GM21390 (cell line): ENCODE data around the gene YTHDF2.
"Not testable (repeated sequence)": the region's sequence is repeated elsewhere in the genome, so short reads cannot be mapped to it uniquely, and the experiment has no call there.

Experiments
- ATAC-seq: cut with Tn5 transposase; IDR thresholded peaks from one replicate; pipeline ENCODE4 v1.9.1; 2021; ENCODE audit not compliant: unreplicated experiment

YTHDF2 gene

DNA sequence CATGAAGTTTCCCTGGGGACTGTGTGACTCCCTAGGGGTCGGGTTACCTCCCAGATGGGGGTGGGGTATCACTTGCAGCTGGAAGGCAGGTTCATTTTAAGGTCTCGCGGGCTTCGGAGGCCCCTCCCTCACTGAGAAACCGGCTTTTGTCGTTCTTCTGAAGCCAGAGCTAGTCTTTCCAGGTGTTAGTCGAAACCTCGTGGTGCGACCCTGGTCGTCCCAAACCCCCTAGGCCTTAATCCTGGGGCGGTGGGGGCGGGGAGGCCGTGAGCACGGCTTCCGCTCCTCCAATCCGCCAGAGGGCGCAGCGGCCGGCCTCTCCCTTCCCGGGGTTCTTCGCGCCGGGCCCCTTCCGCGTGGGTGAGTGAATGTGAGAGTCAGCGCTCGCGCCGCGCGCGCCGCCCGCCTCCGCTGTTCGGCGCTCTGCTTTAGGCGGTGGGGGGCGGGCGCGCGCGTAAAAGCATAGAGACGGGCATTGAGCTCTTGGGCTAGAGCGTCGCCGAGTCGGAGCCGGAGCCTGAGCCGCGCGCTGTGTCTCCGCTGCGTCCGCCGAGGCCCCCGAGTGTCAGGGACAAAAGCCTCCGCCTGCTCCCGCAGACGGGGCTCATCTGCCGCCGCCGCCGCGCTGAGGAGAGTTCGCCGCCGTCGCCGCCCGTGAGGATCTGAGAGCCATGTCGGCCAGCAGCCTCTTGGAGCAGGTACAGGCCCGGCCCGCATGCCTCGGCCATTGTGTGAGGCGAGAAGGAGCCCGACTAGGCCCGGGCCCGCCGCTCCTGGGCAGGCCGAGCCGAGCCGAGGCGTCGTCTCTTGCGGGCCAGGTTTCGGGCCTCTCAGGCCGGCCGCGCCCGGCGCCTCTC is at the start of gene YTHDF2:
YTHDF2 (plus strand) TSS at position 491 of the 857 bp plus-strand sequence; CDS start at position 672, 181 bp downstream.
- peak; percentile 86 for ATAC-seq

- not testable (repeated sequence) for ATAC-seq
Observed at GRCh38 chr1:28691627-28692026, 45.1 kb upstream of the YTHDF2 start.

DNA sequence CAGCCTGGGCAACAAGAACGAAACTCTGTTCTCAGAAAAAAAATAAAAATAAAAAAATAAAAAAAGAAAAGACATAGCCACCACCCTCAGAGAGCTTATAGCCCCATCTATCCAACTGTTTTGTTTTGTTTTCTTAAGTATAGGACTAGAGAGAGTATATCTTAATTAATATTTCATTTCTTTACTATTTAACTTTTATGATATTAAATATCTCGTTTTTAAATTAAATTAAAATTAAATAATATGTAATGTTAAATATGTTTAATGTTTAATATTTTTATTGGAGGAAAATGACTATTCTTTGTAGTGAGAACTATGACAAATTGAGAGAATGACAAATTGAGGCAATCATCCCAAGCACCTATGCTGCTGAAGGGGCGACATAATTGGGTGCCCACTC is 33.1 kb upstream of the YTHDF2 start:
- ATAC-seq, result no peak

- no peak for ATAC-seq
Observed at GRCh38 chr1:28716336-28716735, 20.4 kb upstream of the YTHDF2 start.

GRCh38 chr1:28718166-28718565 is 18.6 kb upstream of the YTHDF2 start:
- ATAC-seq, result no peak

DNA sequence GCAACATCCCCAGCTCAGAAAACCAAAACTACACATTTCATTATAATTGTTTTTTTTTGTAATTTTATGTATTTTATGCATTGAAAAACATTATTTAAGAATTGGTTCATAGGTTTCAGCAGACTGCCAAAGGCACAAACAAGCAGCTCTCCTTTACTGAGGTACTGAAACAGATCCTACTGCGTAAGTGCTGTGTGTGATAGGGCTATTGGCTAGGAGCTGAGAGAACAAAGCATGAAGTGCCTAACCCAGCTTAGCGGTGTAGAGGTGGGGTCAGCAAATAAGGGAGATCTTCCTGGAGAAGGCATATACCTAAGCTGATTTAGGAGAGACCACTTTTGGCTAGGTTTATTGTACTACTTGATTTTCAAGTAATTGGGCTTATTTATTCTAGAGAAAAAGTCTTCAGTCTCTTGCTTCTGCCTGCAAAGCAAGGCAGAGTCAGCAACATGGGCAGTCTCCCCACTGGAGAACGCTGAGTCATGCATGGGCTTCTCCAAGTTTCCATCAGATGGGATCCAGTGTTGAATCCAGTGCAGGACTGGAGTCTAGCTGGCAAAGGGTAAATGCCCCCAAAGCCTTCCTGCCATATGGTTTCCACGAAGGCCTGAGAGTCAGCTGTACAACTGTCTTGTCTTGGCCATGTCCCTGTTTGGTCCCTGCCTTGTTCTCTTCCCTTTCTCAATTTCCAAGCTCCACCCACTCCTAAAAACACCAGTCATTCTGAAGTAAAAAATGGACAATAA is 18.0 kb upstream of the YTHDF2 start:
- no peak for ATAC-seq

GRCh38 chr1:28719332-28719619 is 17.5 kb upstream of the YTHDF2 start:
- no peak for ATAC-seq

DNA sequence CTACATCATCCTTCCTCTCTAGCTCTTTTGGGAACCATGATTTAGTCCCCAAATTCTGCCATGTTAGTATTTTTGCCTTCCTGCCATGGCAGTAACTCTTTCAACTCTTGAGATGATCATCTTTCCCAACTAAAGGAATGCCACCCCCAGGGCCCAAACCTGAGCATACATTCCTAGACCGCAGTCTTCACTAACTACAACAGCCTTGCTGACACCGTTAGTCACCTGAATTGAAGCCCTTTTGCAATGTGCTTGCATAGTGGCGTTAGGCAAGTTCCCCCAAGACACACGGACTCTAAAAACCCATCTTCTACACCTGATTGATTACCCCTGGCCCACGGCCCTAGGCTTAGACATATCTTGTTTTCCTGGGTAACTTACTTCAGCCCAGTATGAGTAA is 16.4 kb upstream of the YTHDF2 start:
- no peak for ATAC-seq

GRCh38 chr1:28721927-28722326 is 14.8 kb upstream of the YTHDF2 start:
- ATAC-seq, result not testable (repeated sequence)

DNA sequence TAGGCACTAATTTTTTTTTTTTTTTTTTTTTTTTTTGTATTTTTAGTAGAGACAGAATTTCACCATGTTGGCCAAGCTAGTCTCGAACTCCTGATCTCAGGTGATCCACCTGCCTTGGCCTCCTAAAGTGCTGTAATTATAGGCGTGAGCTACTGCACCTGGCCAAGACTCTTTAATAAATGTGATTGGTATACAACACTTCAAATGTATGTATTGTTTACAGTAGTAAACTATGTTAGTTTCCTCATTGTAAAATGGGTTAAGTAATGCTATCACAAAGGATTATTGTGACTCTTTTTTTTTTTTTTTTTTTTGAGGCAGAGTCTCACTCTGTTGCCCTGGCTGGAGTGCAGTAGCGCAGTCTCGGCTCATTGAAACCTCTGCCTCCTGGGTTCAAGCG is 11.4 kb upstream of the YTHDF2 start:
- ATAC-seq, result not testable (repeated sequence)

DNA sequence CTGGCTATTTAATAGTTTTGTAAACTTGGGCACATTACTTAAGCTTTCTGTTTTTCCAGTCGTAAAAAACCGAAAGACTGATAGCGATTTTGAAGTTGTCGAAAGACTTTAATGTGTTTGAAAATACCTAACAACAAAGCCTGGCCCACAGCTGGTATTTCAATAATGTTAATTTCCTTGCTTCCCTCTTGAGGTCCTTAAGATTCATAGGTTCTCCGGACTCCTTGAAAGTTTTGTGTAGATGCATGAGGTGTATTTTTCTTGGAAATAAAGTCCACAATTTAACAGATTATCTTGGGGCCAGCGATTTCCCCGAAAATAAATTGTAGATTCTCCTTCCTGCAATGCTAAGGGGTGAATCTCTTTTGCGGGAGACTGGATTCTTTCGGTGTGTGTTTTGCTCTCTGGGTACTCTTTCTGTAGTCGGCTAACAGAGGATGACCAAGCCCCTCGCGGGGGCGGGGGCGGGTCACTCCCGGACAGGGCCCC is 735 bp upstream of the YTHDF2 start:
- no peak for ATAC-seq

- ATAC-seq, result no peak
Observed at GRCh38 chr1:28737307-28738132, 780 bp downstream of the YTHDF2 start.

DNA sequence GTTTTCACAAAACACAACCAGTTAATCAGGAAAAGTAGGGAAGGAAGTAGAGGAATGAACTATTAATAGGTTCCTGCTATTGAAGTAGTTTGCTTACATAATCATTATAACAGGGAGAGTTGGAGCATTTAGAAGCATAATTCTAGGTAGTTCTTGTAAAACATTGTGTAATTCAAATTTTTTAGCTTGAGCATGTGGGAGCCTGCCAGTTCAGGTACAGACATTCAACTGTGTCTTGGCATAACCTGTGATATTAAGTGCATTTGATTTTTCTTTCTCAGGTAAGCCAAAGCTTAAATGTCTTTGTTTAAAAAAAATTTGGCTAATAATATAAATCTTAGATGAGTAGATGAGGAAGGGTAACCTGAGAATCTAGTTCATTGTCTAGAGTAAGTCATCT is 3.4 kb downstream of the YTHDF2 start:
- no peak for ATAC-seq

GRCh38 chr1:28744184-28744583 is 7.4 kb downstream of the YTHDF2 start:
- ATAC-seq, result no peak

DNA sequence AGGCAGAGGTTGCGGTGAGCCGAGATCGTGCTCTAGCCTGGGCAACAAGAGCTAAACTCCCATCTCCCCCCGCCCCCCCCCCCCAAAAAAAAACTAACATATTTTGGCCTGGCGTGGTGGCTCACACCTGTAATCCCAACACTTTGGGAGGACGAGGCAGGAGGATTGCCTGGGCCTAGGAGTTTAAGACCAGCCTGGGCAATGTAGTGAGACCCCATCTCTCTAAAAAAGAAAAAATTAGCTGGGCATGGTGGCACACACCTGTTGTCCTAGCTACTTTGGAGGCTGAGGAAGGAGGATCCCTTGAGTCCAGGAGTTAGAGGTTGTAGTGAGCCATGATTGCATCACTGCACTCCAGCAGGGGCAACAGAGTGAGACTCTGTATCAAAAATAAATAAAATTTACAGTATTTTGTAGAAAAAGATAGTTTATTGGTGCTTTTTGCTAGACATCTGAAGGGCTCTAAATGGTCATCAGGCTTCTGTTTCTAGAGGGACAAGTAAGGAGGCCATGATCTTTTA is 9.0 kb downstream of the YTHDF2 start:
- ATAC-seq, result no peak

DNA sequence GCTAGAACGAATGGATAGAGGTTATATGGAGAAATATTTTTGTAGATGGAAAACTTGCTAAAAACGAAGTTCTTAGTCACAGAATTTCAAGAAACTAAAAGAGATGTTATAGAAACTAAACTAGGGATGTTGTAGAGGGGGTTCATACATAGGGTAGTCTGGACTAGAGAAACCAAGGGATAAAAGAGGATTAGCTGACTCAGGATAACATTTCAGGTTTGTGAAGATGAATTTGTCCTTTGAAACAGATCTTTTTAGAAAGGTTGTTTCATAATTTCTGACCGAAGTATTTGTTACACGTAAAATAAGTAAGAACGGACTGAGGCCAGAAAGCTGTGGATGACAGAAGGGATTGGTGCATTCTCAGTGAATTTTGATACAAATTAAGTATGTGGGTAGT is 13.6 kb downstream of the YTHDF2 start:
- ATAC-seq, result no peak

- ATAC-seq, result not testable (repeated sequence)
Observed at GRCh38 chr1:28750771-28751294, 14.1 kb downstream of the YTHDF2 start.

- ATAC-seq, result no peak
Observed at GRCh38 chr1:28751315-28752060, 14.7 kb downstream of the YTHDF2 start.

DNA sequence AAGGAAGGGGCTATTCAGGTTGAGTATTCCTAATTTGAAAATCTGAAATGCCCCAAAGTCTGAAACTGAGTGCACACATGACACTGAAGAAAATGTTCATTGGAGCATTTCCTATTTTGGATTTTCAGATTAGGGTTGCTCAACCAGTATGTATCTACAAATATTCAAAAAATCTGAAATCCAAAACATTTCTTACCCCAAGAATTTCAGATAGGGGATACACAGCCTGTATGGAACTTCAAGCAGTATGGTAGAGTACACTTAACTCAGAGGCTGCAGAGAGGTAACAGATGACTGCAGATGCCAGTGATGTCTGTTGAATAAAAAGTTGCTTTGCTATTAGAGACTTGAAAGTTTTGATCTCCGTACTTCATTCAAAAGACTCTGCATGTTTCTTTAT is 19.0 kb downstream of the YTHDF2 start:
- no peak for ATAC-seq

DNA sequence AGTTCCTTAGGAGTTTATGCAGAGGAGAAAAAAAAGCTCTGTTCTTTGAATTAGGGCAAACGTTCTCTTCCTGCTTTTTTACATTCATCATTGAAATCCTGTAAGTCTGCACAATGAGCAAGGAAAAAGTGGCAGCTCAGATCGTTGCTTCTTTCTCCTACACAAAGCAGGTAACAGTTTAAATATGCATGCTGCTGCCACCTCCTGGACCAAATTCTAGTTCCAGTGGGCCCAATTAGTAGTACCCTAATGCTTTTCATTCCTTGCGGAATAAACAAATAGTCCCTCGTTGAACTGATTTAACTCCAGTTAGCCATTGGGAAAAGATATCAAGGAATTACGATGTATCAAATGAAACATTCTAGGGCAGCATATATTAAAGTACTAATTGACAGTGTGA is 20.1 kb downstream of the YTHDF2 start:
- no peak for ATAC-seq
